Middle frontal gyrus (tissue), 1 donor: ENCODE results near the gene TRAF2.
"Not testable (repeated sequence)": the region's sequence is repeated elsewhere in the genome, so short reads cannot be mapped to it uniquely, and the experiment has no call there.

Experiments
- DNase-seq: peaks from one replicate; pipeline ENCODE4 v3.0.0-alpha.2; 2015; ENCODE audit warnings: low spot score; ENCODE audit errors: extremely low spot score

TRAF2 gene

DNA sequence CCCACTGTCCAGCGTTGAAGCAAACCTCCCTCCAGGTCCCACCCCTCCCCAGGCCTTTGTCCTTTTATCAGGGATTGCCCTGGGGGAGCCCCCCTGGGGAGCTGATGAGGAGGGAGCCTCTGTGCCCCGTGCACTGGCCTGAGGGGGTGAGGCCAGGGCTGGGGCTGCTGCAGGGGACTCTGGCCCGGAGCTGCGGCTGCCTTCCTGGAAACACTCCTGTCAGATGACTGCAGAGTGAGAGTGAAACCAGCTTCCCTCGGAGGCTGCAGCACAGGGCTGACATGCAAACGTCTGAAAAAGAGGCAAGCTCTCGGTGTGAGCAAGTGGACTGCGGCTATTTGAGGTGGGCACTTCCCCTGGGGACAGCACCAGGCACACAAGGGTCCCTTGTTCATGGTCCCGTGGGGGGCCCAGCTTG is 4.6 kb upstream of the TRAF2 start:
- DNase-seq = no peak

DNA sequence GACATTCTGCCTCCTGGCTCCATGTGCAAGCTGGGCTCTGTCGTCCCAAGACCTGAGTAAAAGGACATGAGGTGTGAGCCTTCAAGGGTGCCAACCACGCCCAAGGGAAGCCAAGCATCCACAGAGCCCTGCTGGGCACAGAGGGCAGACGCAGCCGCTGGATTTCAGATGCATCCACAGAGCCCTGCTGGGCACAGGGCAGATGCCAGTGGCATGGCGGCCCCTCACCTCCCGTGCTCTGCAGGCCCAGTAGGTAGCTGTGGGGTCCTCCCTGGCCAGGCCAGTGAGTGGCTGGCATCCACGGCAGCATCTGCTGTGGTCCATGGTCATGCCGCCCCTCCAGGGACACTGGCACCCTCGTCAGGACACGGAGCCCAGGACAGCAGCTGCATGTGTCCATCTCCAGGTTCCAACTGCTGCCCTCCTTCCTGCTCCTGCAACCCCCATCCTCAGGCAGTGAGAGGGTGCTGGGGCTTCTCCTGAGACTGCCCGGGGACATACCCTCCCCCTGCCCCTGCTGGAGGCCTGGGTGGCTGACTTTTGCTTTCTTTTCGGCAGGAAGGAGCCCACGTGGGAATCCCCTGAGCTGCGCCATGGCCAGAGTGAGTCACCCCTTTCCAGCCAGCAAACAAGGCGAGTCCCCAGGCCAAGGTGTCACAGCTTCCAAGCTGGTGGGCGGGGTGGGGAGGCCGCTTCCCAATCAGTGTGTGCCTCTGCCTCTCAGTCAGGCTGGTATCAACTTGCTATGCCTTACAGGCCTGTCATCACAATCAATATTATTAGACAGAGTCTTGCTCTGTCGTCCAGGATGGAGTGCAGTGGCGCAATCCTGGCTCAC is 4.0 kb upstream of the TRAF2 start:
- DNase-seq = no peak

DNA sequence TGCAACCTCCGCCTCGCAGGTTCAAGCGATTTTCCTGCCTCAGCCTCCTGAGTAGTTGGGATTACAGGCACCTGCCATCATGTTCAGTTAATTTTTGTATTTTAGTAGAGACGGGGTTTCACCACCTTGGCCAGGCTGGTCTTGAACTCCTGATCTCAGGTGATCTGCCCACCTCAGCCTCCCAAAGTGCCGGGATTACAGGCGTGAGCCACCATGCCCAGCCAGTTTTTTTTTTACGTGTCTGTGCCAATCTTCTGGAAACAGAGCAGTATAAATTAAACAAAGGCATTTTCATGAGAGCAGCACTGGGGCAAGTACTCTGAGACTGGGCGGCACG is 3.4 kb upstream of the TRAF2 start:
- DNase-seq = not testable (repeated sequence)

DNA sequence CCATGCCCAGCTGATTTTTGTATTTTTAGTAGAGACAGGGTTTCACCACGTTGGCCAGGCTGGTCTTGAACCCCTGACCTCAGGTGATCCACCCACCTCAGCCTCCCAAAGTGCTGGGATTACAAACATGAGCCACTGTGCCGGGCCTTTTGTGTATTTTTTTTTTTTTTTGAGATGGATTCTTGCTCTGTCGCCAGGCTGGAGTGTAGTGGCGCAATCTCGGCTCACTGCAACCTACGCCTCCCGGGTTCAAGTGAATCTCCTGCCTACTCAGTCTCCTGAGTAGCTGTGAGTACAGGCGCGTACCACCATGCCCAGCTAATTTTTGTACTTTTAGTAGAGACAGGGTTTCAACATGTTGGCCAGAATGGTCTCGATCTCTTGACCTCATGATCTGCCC is 2.6 kb upstream of the TRAF2 start:
- not testable (repeated sequence) for DNase-seq

DNA sequence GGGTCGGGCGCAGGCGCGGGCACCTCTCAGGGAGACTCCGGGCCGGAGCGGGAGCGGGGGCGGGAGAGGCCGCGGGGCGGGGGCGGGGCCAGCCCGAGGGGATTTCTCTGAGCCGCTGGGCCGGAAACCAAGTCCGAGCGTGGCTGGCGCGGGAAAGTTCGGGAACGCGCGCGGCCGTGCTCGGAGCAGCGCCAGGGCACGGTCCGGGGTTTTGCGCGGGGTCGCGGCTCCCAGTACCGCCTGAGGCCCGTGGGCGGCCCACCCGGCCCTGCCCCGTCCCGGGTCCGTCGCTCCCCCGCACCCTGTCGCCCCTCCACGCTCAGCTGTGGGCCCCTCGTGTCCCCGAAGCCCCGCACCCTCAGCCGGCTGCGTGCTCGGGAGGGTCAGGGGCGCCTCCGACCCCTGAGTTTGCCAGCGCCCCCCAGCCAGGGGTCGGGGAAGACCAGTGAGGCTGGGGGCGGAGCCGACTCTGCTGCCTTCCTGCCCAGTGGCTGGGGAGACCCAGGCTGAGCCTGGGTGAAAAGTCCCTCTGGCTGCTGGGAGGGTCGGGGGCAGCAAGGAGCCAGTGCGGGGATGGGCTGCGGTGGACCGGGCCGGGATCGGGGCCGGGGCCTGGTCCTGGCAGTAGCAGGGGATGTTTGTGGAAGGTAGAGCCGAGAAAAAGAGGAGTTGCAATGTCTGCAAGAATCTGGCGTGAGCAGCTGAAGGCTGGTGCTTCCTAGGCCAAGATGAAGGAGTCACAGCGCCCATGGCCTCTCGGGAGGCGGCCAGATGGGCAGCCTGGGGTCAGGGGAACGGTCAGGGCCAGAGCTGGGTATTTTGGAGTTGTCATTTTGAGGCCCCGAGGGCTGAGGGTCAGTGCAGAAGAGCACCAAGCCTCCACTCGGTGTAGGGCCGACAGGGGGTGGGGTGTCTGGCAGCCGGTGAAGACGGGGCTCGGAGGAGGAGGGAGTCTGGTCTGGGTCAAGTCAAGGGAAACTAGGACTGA is 588 bp downstream of the TRAF2 start:
- no peak for DNase-seq

DNA sequence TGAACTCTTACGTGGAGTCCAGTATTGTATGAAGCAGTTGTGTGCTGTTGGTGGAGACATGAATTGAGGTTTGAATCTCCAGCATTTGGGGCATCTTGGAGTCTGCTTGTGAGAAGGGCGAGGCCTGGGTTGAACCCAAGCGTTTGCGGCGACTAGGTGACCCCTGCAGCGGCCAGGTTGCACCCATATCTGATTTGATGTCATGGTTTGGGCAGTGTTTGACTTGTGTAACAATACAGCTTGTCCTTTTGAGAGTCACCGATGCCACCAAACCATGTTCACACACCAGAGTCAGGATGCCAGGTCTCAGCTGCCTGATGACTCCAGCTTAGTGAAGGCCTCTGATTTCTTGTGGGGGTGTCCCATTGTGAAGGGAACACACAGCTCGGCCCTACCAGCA is 2.1 kb downstream of the TRAF2 start:
- DNase-seq = no peak

DNA sequence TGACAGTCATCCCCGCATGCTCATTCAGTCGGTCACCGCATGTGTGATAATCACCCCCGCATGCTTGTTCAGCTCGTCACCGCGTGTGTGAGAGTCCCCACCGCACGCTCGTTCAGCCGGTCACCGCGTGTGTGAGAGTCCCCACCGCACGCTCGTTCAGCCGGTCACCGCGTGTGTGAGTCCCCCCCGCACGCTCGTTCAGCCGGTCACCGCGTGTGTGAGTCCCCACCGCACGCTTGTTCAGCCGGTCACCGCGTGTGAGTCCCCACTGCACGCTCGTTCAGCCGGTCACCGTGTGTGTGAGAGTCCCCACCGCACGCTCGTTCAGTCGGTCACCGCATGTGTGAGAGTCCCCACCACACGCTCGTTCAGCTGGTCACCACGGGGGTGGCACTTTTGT is 3.5 kb downstream of the TRAF2 start:
- DNase-seq = no peak

DNA sequence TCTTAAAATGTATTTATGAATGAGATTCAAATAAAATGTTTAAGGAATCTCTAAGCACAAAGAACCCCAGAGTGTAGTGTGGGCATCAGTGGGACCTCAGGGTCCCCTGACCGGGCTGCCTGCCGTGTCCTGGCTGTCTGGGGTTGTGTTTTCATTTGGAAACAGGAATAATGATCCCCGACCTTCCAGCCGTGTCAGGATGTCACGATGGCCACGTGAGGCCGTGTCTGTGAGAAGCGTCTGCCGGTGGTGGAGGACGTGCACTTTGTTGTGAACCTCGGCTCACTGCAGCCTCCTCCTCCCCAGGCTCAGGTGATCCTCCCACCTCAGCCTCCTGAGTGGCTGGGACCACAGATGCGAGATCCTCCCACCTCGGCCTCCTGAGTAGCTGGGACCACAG is 4.3 kb downstream of the TRAF2 start:
- no peak for DNase-seq

DNA sequence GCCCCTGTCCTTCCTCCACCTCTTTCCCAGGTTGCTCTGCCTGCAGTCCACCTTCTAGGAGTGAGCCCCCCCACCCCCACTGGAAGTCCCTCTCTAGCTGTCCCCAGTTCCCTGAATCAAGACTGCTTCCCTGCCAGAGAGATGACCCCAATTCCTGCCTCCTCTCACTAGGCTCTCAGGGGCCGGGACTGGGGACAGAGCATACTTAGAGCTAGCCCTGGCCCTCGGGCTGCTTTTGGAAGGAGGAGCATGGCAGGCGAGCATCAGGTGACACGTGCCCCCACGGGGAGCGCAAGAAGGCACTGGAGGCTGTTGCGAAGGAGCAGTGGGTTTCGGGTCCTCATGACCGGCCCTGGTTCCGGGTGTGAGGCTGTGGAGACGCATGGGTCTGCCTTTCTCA is 9.7 kb downstream of the TRAF2 start:
- no peak for DNase-seq

DNA sequence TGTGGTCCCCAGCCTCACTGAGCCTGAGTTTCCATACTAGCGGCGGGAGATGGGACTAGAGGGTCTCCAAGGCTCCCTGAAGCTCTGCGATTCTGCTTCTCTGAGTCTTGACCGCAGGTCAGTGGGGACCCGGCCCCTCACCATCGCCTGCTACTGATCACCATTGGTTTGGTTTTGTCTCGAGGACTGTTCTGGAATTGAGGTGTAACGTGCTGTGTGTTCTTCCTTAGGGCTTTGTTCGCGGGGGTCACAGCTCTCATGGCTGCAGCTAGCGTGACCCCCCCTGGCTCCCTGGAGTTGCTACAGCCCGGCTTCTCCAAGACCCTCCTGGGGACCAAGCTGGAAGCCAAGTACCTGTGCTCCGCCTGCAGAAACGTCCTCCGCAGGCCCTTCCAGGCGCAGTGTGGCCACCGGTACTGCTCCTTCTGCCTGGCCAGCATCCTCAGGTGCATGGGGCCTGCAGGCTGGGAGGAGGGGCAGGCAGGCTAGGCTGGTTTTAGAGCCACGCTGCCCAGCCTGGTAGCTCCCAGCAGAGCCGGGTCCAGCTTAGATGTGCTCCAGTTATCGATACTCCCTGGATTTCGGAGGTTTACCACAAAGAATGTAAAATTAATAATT is 12.3 kb downstream of the TRAF2 start:
- no peak for DNase-seq

DNA sequence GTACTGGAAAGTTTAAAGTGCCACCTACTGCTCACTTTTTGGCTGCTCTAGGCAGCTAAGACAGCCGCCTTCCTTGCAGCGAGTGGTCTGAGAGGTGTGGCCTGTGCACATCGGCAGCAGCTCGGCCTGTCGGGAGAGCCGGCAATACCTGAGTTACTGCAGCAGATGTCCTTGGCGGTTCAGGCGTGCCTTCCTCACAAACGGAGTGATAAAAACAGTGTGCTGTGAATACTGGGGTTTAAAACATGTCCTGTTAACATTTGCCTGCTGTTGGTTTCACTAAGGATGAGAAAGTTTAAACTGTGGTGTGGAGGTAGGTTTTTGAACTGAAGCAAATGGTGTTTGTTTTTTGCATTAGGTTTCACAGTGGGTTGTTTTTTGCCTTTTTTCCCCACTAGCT is 12.9 kb downstream of the TRAF2 start:
- no peak for DNase-seq

DNA sequence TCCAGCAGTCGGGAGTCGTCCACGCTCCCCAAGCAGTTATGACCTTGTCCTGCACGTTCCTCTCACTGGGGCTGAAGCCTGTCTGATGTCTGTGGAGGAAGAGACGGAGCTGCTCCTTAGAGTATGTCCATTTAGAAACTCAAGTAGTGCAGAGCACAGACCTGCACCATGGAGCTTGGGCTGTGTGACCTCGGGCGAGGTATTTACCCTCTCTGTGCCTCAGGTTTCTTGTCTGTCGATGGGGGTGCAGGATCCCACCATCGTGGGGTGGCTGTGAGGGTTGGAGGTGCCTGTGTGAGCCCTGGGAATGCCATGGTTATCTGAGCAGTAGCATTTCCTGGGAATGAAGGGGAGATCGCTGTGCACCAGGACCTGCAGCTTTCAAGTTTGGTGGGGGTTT is 14.2 kb downstream of the TRAF2 start:
- DNase-seq = no peak

DNA sequence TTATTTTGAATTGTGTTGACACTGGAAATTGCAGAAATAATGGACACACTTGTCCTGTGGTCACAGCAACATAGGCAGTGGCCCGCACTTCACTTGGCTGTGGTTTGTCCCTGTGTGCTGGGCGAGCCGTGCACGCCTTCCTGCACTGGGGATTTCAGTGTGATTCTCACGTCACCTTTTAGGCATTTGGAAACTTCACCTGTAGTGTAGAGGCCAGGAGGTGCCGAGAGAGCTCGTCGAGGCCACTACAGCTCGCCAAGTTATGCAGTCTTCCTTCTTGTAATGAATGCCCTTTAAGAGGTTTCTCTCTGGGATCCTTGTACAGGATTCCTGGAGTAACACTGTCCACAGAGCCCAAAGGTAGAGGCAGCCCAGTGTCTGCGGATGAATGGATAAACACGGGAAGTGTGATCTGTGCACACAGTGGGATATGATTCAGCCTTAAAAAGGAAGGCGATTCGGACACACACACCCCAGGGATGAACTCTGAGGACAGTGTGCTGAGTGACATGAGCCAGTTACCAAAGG is 14.7 kb downstream of the TRAF2 start:
- no peak for DNase-seq

DNA sequence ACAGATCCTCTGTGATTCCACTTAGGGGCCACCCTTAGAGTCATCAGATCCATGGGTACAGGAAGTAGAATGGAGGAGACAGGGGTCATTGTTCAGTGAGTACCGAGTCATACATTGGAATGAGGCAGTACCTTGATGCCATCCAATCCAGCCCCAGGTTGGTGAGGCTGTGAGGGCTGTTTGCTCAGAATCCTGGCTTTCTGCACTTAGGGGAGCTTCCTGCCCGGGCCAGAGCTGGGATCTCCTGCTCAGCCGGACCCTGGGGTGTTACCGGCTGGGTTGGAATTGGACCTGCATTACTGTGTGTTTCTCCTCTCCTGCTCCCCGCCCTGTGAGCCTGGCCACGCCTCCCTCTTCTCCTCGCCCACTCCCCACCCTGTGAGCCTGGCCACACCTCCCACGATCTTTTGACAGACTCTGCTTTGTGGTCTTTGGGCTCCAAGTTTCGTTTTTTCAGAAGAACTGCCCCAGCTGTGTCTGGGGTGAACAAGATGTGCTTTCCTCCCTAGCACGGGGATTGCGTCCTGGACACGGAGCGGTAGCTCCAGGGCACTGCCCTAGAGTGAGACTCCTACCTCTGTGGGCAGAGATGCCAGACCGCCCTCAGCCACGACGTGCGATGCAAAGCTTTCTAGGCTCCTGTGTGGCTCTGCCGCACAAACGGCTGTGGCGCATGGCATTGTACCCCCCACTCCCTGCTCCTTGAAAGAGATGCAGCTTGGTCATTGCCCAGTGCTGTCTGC is 15.4 kb downstream of the TRAF2 start:
- no peak for DNase-seq

DNA sequence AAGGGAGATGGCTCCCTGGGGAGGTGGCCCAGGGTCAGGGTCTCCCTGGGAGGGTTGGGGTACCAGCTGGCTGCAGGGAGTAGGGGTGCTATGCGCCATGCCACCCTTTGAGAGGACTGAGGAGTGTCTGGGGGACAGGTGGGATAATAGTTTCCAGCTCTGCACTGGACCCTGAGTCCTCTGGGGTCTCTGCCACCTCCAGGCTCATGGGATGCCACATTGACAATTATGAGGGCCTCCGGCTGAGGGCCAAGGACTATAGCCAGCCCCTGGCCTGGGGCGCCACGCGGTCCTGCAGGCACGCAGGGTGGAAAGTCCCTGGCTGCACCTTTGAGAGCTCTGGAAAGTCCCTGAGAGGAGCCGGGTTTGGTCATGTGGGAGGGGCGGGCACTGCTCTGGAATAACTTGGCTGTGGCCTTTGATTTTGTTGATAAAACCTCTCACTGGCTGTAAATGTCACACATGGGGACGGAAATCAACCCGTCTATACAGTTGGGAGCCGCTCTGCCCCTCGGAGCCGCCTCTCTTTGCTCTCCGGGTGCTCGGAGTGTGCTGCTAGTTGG is 16.0 kb downstream of the TRAF2 start:
- no peak for DNase-seq

DNA sequence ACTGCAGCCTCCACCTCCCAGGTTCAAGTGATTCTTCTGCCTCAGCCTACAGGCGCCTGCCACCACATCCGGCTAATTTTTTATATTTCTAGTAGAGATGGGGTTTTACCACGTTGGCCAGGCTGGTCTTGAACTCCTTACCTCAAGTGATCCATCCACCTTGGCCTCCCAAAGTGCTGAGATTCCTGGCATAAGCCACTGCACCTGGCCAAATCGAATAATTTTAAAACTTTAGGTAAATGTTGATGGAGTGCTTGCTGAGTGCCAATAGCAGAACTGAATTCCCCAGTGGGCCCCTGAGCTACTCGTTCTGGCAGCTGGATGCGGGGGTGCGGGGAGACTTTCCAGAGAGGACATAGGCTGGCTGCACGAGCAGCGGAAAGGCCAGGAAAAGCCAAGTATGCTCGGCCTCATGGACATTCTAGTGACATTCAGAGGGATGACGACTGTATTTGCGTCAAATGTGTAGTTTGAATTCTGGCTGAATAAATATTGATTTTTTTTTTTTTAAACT is 16.8 kb downstream of the TRAF2 start:
- no peak for DNase-seq

DNA sequence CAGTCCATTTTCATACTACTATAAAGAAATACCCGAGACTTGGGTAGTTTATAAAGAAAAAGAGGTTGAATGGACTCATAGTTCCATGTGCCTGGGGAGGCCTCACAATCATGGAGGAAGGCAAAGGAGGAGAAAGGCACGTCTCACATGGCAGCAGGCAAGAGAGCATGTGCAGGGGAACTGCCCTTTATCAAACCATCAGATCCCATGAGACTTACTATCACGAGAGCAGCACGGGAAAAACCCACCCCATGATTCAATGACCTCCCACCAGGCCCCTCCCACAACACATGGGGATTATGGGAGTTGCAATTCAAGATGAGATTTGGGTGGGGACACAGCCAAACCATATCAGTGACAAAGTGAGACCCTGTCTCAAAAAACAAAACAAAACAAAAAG is 19.9 kb downstream of the TRAF2 start:
- no peak for DNase-seq

DNA sequence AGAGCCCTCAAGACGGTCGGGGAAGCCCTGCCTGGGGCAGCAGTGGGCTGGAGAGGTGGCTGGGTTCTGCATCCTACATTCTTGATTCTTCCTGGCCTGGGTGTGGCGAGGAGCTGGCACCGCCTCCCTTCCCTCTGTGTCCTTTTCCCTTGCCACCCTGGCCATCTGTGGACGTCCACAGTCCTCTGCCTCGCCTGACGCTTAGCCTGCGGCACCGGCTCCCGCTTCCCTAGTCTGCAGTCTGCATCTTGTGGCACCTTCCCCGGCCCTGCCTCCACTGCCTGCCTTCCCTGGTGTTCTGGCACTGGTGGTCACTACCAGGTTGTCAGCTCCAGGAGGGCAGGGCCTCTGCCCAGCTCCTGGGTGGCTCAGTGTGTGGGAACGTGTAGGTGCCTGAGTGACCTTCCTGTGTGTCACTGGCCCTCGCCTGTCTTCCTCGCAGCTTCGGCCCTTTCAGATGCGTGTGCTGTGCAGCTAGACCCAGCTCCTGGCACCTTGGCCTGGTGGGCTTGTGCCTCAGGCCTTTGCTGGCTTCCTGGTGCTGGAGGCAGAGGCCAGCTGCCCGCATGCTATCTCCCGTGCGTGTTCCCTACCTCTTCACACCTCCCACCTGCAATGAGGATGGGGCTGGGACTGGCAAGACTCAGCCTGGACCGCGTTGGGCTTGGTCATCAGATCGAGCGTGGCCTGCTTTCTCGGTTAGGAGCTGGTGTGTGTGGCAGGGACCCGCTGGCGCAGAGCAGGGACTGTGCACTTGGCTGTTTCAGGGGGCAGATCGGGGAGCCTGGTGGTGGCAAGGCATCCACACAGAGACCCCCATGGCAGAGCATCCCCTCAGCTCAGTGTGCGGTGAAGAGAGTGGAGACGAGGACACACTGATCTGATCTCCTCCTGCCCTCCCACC is 20.9 kb downstream of the TRAF2 start:
- no peak for DNase-seq

DNA sequence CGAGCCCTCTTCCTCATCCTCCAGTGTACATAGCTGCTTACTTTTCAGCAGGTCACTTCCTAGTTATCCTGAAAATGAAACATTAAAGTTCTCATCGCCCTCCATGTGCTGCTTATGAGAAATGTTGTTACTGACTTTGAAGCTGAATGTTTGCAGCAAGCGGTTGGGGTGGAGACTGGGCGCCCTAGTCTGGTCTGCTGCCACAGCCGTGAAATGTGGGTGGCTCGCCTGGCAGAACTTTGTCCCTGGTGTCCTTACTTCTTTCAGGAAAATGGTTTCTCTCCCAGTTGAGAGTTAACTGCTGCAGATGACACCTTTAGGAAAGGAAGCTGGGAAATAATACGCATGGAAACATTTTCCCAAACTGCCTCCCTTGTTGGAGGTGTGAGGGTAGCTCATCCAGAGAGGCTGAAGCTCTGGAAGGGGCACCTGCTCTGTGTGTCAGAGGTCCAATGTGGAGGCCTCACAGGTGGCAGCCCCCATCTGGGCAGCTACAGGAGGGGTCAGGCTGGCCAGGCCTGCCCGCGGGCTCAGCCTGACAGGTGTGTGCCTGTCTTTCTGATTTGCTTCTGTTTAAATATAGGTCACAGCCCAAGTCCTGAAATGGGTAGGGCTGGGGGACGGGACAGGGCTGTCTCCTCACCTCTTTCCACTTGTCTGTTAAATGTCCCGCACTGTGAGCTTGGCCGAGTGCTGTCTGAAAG is 24.0 kb downstream of the TRAF2 start:
- no peak for DNase-seq
